RWPE2 (cell line): Measurements from ENCODE around the gene KIF26A.

Experiments used
- ATAC-seq: fragments of 200-7000 bp; cut with Tn5 transposase; 3 replicates; pipeline ENCODE4 v1.9.1; 2021; ENCODE audit warnings: low read depth
- DNase-seq: peaks from one replicate; pipeline ENCODE4 v3.0.0-alpha.2; 2020; ENCODE audit warnings: low spot score
- H3K27ac ChIP-seq: fragments of 450-650 bp; 2 replicates; pipeline ENCODE4 v1.5.1; 2017; ENCODE audit warnings: mild to moderate bottlenecking; ENCODE audit not compliant: poor library complexity, severe bottlenecking
- H3K27me3 ChIP-seq: fragments of 250-450 bp; sonication (Bioruptor Pico); 2 replicates; pipeline ENCODE4 v1.5.1; 2021; ENCODE audit warnings: mild to moderate bottlenecking, moderate library complexity; ENCODE audit not compliant: insufficient read depth, poor library complexity, severe bottlenecking
- H3K36me3 ChIP-seq: fragments of 250-450 bp; sonication (Bioruptor Pico); 2 replicates; pipeline ENCODE4 v1.5.1; 2020; ENCODE audit warnings: low read depth, mild to moderate bottlenecking, moderate library complexity
- H3K4me1 ChIP-seq: fragments of 250-450 bp; sonication (Bioruptor Pico); 2 replicates; pipeline ENCODE4 v1.5.1; 2021; ENCODE audit warnings: mild to moderate bottlenecking, moderate library complexity; ENCODE audit not compliant: insufficient read depth, poor library complexity, severe bottlenecking
- H3K4me3 ChIP-seq: fragments of 250-450 bp; sonication (Bioruptor Pico); 2 replicates; pipeline ENCODE4 v1.5.1; 2021; ENCODE audit warnings: mild to moderate bottlenecking, moderate library complexity; ENCODE audit not compliant: severe bottlenecking
- H3K9me3 ChIP-seq: fragments of 250-450 bp; sonication (Bioruptor Pico); 2 replicates; pipeline ENCODE4 v1.5.1; 2021; ENCODE audit warnings: mild to moderate bottlenecking, moderate library complexity; ENCODE audit not compliant: severe bottlenecking
- TF ChIP-seq, protein P1 (sequence below): fragments of 450-650 bp; IDR thresholded peaks from one replicate; pipeline ENCODE4 v1.5.1; 2017; ENCODE audit warnings: mild to moderate bottlenecking, moderate library complexity; ENCODE audit not compliant: poor library complexity, severe bottlenecking

KIF26A gene

DNA sequence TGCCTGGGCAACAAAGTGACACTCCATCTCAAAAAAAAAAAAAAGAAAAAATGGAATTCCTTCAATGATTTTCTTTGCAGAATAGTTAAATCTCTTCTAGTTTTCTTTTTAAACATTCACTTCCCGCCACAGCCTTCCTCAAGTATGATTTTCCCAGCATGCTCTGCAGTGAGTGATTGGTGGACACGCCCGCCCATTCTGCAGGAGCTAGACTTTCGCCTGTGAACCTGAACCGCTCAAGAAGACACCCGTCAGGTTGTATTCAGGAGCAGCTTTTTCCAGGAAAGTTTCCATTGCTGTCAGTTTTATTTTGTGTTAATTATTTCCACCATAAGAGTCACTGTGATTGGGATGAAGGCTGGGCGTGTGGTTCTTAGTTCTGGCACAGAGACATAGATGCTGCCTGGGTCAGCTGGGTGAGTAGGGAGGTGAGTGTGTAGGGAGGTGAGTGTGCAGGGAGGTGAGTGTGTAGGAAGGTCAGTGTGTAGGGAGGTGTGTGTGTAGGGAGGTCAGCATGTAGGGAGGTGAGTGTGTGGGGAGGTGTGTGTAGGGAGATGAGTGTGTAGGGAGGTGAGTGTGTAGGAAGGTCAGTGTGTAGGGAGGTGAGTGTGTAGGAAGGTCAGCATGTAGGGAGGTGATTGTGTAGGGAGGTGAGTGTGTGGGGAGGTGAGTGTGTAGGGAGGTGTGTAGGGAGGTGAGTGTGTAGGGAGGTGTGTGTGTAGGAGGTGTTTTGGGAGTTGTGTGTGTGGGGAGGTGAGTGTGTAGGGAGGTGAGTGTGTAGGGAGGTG is 76.2 kb downstream of the KIF26A start:
- Histone ChIP-seq H3K4me1 (no peaks in the 10 kb centered on the region), H3K4me3 (no peak overlapping the region), H3K27me3 (peaks cover 23% of the 10 kb centered on the region), H3K36me3 (no peaks in the 10 kb centered on the region), H3K9me3 (no peaks in the 10 kb centered on the region), H3K27ac (no peak overlapping the region)
- ATAC-seq (no peak), DNase-seq (no peak)
- TF ChIP-seq, protein P1, sequence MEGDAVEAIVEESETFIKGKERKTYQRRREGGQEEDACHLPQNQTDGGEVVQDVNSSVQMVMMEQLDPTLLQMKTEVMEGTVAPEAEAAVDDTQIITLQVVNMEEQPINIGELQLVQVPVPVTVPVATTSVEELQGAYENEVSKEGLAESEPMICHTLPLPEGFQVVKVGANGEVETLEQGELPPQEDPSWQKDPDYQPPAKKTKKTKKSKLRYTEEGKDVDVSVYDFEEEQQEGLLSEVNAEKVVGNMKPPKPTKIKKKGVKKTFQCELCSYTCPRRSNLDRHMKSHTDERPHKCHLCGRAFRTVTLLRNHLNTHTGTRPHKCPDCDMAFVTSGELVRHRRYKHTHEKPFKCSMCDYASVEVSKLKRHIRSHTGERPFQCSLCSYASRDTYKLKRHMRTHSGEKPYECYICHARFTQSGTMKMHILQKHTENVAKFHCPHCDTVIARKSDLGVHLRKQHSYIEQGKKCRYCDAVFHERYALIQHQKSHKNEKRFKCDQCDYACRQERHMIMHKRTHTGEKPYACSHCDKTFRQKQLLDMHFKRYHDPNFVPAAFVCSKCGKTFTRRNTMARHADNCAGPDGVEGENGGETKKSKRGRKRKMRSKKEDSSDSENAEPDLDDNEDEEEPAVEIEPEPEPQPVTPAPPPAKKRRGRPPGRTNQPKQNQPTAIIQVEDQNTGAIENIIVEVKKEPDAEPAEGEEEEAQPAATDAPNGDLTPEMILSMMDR, result no peak

DNA sequence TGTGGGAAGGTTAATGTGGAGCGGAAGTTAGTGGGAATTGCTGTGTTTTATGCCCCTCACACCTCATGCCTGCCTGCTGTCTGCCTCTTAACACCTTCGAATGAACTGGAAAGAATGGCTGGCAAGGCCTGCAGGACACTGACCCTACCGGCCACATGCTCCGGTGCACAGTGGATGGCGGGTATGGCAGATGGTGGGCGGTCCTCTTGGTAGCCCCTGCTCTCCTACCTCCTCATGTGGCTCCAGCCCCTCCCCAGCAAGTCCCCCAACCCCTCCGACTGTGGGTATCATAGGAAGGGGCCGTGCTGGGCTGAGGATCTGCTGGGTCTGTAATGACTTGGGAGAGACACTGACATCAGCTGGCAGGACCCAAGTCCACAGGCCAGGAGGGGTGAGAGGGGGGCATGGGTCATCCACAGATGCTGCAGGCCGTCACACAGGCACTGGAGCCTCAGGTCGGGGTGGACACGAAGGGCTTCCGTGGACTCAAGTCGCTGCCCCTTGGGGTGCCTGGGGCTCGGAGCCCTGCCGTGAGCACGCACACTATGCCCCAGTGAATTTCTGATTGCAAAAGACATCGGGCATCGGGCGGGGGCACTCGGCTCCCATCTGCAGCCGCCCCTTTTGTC is 77.4 kb downstream of the KIF26A start:
- DNase-seq, result no peak
- Histone ChIP-seq H3K9me3 (no peaks in the 10 kb centered on the region), H3K4me1 (no peaks in the 10 kb centered on the region), H3K36me3 (no peaks in the 10 kb centered on the region), H3K4me3 (no peak overlapping the region), H3K27ac (no peak overlapping the region), H3K27me3 (peaks cover 31% of the 10 kb centered on the region)
- TF ChIP-seq, protein P1, result no peak
- ATAC-seq, result 0 out of 3 replicates have a peak, but pooled peaks have one; percentile 17

DNA sequence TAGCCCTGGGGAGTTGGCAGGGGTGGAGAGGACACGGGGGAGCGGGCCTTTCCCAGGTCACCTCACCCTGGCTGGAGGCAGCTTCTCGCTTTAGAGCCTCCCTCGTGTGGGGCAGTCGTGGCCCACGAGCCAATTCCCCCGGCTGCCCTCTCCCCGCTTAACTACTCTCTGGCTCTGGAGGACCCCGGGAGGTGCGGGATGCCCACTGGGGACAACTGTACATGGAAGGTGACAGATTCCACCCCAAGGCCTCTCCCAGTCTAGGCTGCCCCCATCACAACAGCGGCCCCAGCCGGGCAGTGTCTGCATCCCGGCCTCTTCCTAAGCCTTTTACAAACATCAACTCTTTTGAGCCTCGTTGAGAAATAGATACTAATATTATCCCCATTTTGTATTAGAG is 78.1 kb downstream of the KIF26A start:
- ATAC-seq (no peak), DNase-seq (no peak)
- Histone ChIP-seq H3K27me3 (peaks cover 38% of the 10 kb centered on the region), H3K27ac (no peak overlapping the region), H3K36me3 (no peaks in the 10 kb centered on the region), H3K9me3 (no peaks in the 10 kb centered on the region), H3K4me1 (no peaks in the 10 kb centered on the region), H3K4me3 (no peak overlapping the region)
- TF ChIP-seq, protein P1, result no peak

DNA sequence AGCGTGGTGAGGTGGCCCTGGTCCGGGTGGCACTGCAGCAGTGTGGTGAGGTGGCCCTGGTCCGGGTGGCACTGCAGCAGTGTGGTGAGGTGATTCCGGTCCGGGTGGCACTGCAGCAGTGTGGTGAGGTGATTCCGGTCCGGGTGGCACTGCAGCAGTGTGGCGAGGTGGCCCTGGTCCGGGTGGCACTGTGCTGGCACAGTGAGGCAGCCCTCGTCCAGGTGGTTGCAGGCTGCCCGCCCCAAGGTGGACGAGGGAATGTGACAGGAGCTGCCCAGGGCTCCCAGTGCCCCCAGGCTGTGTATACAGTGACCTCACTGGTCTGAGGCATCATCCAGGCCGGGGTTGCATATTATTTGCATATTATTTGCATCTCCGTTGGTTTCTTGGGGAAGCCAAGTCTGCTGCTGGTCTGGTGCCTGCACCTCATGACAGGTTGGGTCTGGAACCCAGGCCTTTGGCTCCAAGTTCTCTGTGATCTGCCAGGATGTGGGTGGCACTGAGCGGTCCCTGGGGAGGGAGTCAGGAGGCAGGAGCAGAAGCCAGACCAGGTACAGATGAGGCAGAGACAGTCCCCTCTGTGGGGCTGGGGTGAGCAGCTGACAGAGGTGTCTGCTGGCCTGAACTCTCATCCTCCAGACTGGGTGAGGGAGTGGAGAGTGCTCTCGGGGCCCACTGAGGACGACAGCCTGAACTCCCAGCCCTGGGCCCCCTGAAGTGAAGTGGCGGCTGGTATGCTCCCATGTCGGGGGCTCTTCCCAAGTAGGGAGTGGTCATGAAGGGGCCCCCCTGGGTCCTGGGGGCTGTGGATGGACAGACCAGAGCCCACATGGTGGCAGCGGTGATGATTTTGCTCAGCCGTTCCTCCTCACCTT is 79.3 kb downstream of the KIF26A start:
- Histone ChIP-seq H3K4me1 (no peaks in the 10 kb centered on the region), H3K9me3 (no peaks in the 10 kb centered on the region), H3K27ac (no peak overlapping the region), H3K4me3 (no peak overlapping the region), H3K27me3 (peaks cover 35% of the 10 kb centered on the region), H3K36me3 (no peaks in the 10 kb centered on the region)
- ATAC-seq, result no peak
- DNase-seq, result peak; percentile 61
- TF ChIP-seq, protein P1, result no peak
